PC-9 (cell line): Measurements from ENCODE around the gene PPM1H. TPM values are rescaled to one million over a fixed set of nuclear protein-coding genes. Genes with fewer than 3 reads are reported as not detected.

Experiments
- BruUV-seq: library from RNA; stranded (reverse); fragments of 400-500 nt; replicated peaks from 2 replicates; lab custom pipeline; 2021; lab: Mats Ljungman, UMichigan
- CTCF ChIA-PET: fragments of 300-600 bp; sonication (Branson Sonifier 250); formaldehyde crosslinking; loops from one replicate; lab custom pipeline; 2022; ENCODE audit warnings: antibody characterized with exemption; lab: Charles Lee
- POLR2A ChIA-PET: fragments of 300-600 bp; sonication (Branson Sonifier 250); formaldehyde crosslinking; loops from one replicate; lab custom pipeline; 2022; ENCODE audit warnings: antibody characterized with exemption; ENCODE audit not compliant: unreplicated experiment; lab: Charles Lee
- DNase-seq, 2 experiments: peaks; one replicate each; pipeline versions ENCODE4 v3.0.0 to v3.0.0-alpha.2; 2015 to 2022; ENCODE audit warnings: mixed read lengths in 1 of 2
- H2AFZ ChIP-seq: fragments of 200-600 bp; sonication (generic); 2 replicates; pipeline ENCODE4 v1.8.1; 2017; ENCODE audit warnings: antibody characterized with exemption
- H3F3A ChIP-seq: fragments of 200-600 bp; sonication (generic); 2 replicates; pipeline ENCODE4 v1.8.1; 2017; ENCODE audit warnings: antibody characterized with exemption, mild to moderate bottlenecking, low read depth; ENCODE audit not compliant: insufficient read depth
- H3K27ac ChIP-seq: fragments of 200-600 bp; sonication (generic); 2 replicates; pipeline ENCODE4 v1.6.1; 2016; ENCODE audit warnings: mixed run types
- H3K27me3 ChIP-seq: fragments of 200-600 bp; sonication (generic); 2 replicates; pipeline ENCODE4 v1.6.1; 2016; ENCODE audit warnings: low read depth, mixed run types; ENCODE audit not compliant: insufficient read depth
- H3K36me3 ChIP-seq: fragments of 200-600 bp; sonication (generic); 2 replicates; pipeline ENCODE4 v1.6.1; 2016; ENCODE audit warnings: low read depth, mixed run types
- H3K4me1 ChIP-seq: fragments of 200-600 bp; sonication (generic); replicated peaks from 2 replicates; pipeline ENCODE4 v1.6.1; 2016; ENCODE audit warnings: mixed run types; ENCODE audit not compliant: insufficient read depth
- H3K4me2 ChIP-seq: fragments of 200-600 bp; sonication (generic); 2 replicates; pipeline ENCODE4 v1.6.1; 2017; ENCODE audit warnings: mixed run types
- H3K4me3 ChIP-seq: fragments of 200-600 bp; sonication (generic); 2 replicates; pipeline ENCODE4 v1.6.1; 2016; ENCODE audit warnings: mixed run types
- H3K79me2 ChIP-seq: fragments of 200-600 bp; sonication (generic); 2 replicates; pipeline ENCODE4 v1.6.1; 2017; ENCODE audit warnings: low read depth, mixed run types
- H3K9me2 ChIP-seq: fragments of 200-600 bp; sonication (generic); 2 replicates; pipeline ENCODE4 v1.8.1; 2017; ENCODE audit warnings: mild to moderate bottlenecking; ENCODE audit not compliant: insufficient read depth
- H3K9me3 ChIP-seq: fragments of 200-600 bp; sonication (generic); 2 replicates; pipeline ENCODE4 v1.8.1; 2016; ENCODE audit warnings: low read depth; ENCODE audit not compliant: insufficient read depth
- H4K20me1 ChIP-seq: fragments of 200-600 bp; sonication (generic); 2 replicates; pipeline ENCODE4 v1.8.1; 2017; ENCODE audit not compliant: insufficient read depth
- CTCF ChIP-seq: fragments of 200-600 bp; sonication (generic); conservative IDR thresholded peaks from 2 replicates; pipeline ENCODE4 v1.6.1; 2017; ENCODE audit warnings: mixed run types, antibody characterized with exemption, mild to moderate bottlenecking, moderate library complexity
- EZH2 ChIP-seq: fragments of 200-600 bp; sonication (generic); IDR thresholded peaks from 2 replicates; pipeline ENCODE4 v1.8.0; 2017; ENCODE audit warnings: antibody characterized with exemption, low read depth
- intact Hi-C: fragments of 100-400 bp; cut with micrococcal nuclease; formaldehyde crosslinking; loops from one replicate; pipeline ENCODE4 v1.10.0; 2022; ENCODE audit not compliant: unreplicated experiment
- total RNA-seq: library from RNA; stranded (reverse); gene quantifications from 2 replicates; pipeline ENCODE4 v1.2.3, GENCODE V29; 2021

PPM1H gene
- total RNA-seq, 1 experiment from 2014 or later = 11.4 TPM

- peak overlapping the region; percentile 91 for H3K4me3 ChIP-seq
- peak; percentile 39 to 40 for DNase-seq
- no peak overlapping the region for H3K27ac ChIP-seq
- ChIA-PET POLR2A (no interaction called here), CTCF (interaction anchor here (1.5 to 1.9 kb wide), 2 partner anchors 121 to 135 kb away, joined by 4 to 6 read pairs; no protein-coding TSS in a partner anchor)
- peaks cover 45% of the 10 kb centered on the region for H3K4me1 ChIP-seq
- intact Hi-C loops = loop anchor here (2.0 to 10.0 kb wide), 3 partner anchors 68 to 330 kb away; no protein-coding TSS in a partner anchor
- H3K79me2 ChIP-seq = peaks cover 44% of the 10 kb centered on the region
- peaks cover 16% of the 10 kb centered on the region; the same call in 1 of the 2 replicates for H3F3A ChIP-seq
- H3K36me3 ChIP-seq = no peaks in the 10 kb centered on the region
- H3K27me3 ChIP-seq = no peaks in the 10 kb centered on the region
- H2AFZ ChIP-seq = peak overlapping the region; percentile 94
- TF ChIP-seq EZH2 (no peak), CTCF (no peak)
- H3K9me2 ChIP-seq = no peaks in the 10 kb centered on the region
- H3K9me3 ChIP-seq = no peaks in the 10 kb centered on the region
- H3K4me2 ChIP-seq = peak overlapping the region; percentile 94
- no TSS peak for BruUV-seq
- H4K20me1 ChIP-seq = no peaks in the 10 kb centered on the region
Measured at GRCh38 chr12:62934239-62934798, 631 bp downstream of the PPM1H start.

- H2AFZ ChIP-seq = peak overlapping the region; percentile 94
- CTCF ChIA-PET = interaction anchor here (1.5 kb wide), 1 partner anchor 121 kb away, joined by 4 read pairs; no protein-coding TSS in a partner anchor
Measured at GRCh38 chr12:62933602-62934238, 1.2 kb downstream of the PPM1H start.

More at GRCh38 chr12:62933602-62934238, 1.2 kb downstream of the PPM1H start:
- no TSS peak for BruUV-seq
- DNase-seq = no peak
- Histone ChIP-seq H3K36me3 (no peaks in the 10 kb centered on the region), H3K9me2 (no peaks in the 10 kb centered on the region), H3K4me1 (peaks cover 51% of the 10 kb centered on the region), H3K79me2 (peaks cover 48% of the 10 kb centered on the region), H3K9me3 (no peaks in the 10 kb centered on the region), H3K27ac (peak overlapping the region; percentile 32; the same call in 1 of the 2 replicates), H3K4me2 (peak overlapping the region; percentile 94), H3K27me3 (no peaks in the 10 kb centered on the region), H3F3A (peaks cover 20% of the 10 kb centered on the region), H3K4me3 (peak overlapping the region; percentile 91), H4K20me1 (no peaks in the 10 kb centered on the region)
- intact Hi-C loops = loop anchor here (2.0 to 10.0 kb wide), 3 partner anchors 67 to 329 kb away; no protein-coding TSS in a partner anchor
- TF ChIP-seq CTCF (no peak), EZH2 (no peak)
- POLR2A ChIA-PET = interaction anchor here (0.6 kb wide), 1 partner anchor 38 kb away, joined by 4 read pairs; no protein-coding TSS in a partner anchor
